ENCODE data around the gene GAS2L1.

GAS2L1 gene

DNA sequence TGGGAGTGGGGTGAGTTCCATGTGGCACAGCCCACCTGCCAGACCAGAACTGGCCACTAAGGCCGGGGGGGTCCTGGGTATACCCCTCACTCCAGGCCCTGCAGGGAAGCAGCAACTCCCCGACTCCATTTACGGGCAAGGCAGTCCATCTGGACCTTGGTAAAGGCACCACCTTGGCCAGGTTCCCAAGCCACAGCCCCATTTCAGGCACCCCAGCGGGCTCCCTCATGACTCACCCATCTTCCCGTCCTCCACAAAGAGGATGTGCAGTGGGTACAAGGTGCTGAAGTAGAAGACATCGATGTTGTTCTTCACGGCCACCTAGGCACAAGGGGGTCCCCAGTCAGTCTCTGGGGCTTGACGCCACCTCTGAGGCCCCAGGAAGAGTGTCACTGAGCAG lies 24.8 kb downstream of the GAS2L1 start:
- H3K4me3 ChIP-seq (ENCODE audit: low read depth, low read length), result no peak overlapping the region
- TF ChIP-seq, protein P1, sequence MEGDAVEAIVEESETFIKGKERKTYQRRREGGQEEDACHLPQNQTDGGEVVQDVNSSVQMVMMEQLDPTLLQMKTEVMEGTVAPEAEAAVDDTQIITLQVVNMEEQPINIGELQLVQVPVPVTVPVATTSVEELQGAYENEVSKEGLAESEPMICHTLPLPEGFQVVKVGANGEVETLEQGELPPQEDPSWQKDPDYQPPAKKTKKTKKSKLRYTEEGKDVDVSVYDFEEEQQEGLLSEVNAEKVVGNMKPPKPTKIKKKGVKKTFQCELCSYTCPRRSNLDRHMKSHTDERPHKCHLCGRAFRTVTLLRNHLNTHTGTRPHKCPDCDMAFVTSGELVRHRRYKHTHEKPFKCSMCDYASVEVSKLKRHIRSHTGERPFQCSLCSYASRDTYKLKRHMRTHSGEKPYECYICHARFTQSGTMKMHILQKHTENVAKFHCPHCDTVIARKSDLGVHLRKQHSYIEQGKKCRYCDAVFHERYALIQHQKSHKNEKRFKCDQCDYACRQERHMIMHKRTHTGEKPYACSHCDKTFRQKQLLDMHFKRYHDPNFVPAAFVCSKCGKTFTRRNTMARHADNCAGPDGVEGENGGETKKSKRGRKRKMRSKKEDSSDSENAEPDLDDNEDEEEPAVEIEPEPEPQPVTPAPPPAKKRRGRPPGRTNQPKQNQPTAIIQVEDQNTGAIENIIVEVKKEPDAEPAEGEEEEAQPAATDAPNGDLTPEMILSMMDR (IDR thresholded peaks at IDR 0.05; ENCODE audit: low read depth, low read length), result no peak
- peaks cover 44% of the 10 kb centered on the region for H3K36me3 ChIP-seq
- H3K9me3 ChIP-seq, result no peaks in the 10 kb centered on the region
- no peak for DNase-seq
- H3K4me1 ChIP-seq, result peaks cover 3% of the 10 kb centered on the region
- H3K27me3 ChIP-seq, result no peaks in the 10 kb centered on the region

DNA sequence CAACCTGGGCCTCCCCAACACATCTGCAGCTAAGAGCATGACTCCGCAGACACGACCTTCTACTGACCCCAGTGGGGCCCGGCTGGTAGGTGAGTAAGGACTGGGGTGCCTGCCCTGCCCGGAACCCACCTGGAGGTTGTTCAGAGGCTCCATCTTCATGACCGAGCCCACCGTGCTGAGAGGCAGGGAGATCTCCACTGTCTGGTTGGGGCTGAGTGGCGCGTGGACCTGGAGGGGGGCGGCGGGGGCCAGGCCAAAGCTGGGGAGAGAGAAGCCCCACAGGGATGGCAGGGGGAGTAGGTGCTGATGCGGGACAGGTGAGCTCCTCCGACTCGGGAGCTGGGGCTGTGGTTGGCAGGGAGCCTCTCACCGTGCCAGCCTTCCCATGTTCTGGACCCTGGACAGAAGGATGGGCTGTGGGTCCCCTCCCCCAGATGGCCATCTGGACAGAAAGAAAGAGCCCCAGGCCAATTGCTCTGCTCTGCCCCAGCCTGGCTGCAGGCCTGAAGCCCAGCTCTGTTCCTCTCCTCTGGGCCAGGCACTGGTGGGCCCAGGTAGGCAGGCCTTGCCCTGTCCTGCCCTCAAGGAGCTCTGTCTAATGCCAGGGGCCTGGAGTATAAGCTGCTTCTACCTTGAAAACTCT lies 25.3 kb downstream of the GAS2L1 start:
- TF ChIP-seq, protein P1 (IDR thresholded peaks at IDR 0.05; ENCODE audit: low read depth, low read length), result no peak
- Histone ChIP-seq H3K9me3 (no peaks in the 10 kb centered on the region), H3K4me3 (ENCODE audit: low read depth, low read length) (no peak overlapping the region), H3K36me3 (peaks cover 47% of the 10 kb centered on the region), H3K27me3 (no peaks in the 10 kb centered on the region), H3K4me1 (peaks cover 3% of the 10 kb centered on the region)
- no peak for DNase-seq

- no peak overlapping the region for H3K4me3 ChIP-seq (ENCODE audit: low read depth, low read length)
- no peaks in the 10 kb centered on the region for H3K9me3 ChIP-seq
- DNase-seq, result no peak
- no peaks in the 10 kb centered on the region for H3K27me3 ChIP-seq
- peaks cover 3% of the 10 kb centered on the region for H3K4me1 ChIP-seq
- TF ChIP-seq, protein P1 (IDR thresholded peaks at IDR 0.05; ENCODE audit: low read depth, low read length), result no peak
- peaks cover 59% of the 10 kb centered on the region for H3K36me3 ChIP-seq
These were observed 26.5 kb downstream of the GAS2L1 start for GRCh38 chr22:29332886-29333496.

GRCh38 chr22:29334148-29334547 lies 27.7 kb downstream of the GAS2L1 start:
- Histone ChIP-seq H3K36me3 (peaks cover 66% of the 10 kb centered on the region), H3K4me1 (peaks cover 3% of the 10 kb centered on the region), H3K4me3 (ENCODE audit: low read depth, low read length) (no peak overlapping the region), H3K27me3 (no peaks in the 10 kb centered on the region), H3K9me3 (no peaks in the 10 kb centered on the region)
- no peak for DNase-seq
- TF ChIP-seq, protein P1 (IDR thresholded peaks at IDR 0.05; ENCODE audit: low read depth, low read length), result no peak

GRCh38 chr22:29334696-29335344 lies 28.4 kb downstream of the GAS2L1 start:
- Histone ChIP-seq H3K4me1 (peaks cover 3% of the 10 kb centered on the region), H3K36me3 (peaks cover 64% of the 10 kb centered on the region), H3K9me3 (no peaks in the 10 kb centered on the region), H3K4me3 (ENCODE audit: low read depth, low read length) (no peak overlapping the region), H3K27me3 (no peaks in the 10 kb centered on the region)
- TF ChIP-seq, protein P1 (IDR thresholded peaks at IDR 0.05; ENCODE audit: low read depth, low read length), result no peak
- DNase-seq, result no peak

DNA sequence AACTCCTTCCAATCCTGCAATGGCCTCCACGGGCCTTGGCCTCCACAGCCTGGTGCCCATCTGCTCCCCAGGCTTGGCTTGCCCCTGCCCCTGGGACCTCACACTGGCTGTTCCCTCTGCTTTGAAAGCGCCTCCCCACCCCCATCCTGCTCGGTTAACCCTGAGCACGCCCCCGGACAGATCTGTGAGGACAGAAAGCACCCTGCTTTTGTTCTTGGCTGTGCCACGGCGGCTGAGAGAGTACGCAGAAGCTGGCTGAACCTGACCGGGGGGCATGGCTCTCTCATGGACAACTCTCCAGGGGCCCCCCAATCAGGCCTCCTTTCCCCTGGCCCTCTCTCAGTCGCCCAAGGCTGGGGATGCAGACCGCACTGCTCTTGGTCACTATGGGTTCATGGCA lies 29.2 kb downstream of the GAS2L1 start:
- Histone ChIP-seq H3K36me3 (peaks cover 67% of the 10 kb centered on the region), H3K4me3 (ENCODE audit: low read depth, low read length) (no peak overlapping the region), H3K9me3 (no peaks in the 10 kb centered on the region), H3K4me1 (peaks cover 3% of the 10 kb centered on the region), H3K27me3 (no peaks in the 10 kb centered on the region)
- DNase-seq, result no peak
- TF ChIP-seq, protein P1 (IDR thresholded peaks at IDR 0.05; ENCODE audit: low read depth, low read length), result no peak

Data from BE2C (cell line).